ENCODE data around the gene CACNB4. TPM values are rescaled to one million over a fixed set of nuclear protein-coding genes. Genes with fewer than 3 reads are reported as not detected.

The CACNB4 gene
- total and polyA plus RNA-seq, 9 of the 15 experiments (the other 6 are each of a cell fraction or from before 2014, with no cell fraction given), result 0.01 to 0.20 (median 0.04) TPM; not detected in 1

DNA sequence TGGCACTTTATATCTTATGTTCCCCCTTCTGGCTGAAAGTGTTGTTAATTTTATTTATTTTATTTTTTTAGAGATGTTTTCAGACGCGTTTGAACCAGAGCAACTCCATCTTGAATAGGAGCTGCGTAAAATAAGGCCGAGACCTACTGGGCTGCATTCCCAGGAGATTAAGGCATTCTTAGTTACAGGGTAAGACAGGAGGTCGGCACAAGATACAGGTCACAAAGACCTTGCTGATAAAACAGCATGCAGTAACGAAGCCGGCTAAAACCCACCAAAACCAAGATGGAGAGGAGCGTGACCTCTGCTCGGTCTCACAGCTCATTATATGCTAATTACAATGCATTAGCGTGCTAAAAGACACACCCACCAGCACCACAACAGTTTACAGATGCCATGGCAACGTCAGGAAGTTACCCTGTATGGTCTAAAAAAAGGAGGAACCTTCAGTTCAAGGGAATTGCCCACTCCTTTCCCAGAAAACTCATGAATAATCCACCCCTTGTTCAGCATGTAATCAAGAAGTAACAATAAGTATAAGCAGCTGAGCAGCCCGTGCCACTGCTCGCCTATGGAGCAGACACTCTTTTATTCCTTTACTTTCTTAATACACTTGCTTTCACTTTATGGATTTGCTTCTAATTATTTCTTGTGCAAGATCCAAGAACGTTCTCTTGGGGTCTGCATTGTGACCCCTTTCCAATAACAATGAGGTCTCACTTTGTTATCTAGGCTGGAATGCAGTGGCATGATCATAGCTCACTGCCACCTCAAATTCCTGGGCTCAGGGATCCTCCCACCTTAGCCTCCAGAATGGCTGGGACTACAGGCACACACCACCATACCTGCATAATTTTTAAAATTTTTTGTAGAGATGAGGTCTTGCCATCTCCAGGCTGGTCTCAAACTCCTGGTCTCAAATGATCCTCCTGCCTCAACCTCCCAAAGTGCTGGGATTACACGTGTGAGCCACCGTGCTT, 55.9 kb downstream of the CACNB4 start (continued):
- TF ChIP-seq, protein P1, sequence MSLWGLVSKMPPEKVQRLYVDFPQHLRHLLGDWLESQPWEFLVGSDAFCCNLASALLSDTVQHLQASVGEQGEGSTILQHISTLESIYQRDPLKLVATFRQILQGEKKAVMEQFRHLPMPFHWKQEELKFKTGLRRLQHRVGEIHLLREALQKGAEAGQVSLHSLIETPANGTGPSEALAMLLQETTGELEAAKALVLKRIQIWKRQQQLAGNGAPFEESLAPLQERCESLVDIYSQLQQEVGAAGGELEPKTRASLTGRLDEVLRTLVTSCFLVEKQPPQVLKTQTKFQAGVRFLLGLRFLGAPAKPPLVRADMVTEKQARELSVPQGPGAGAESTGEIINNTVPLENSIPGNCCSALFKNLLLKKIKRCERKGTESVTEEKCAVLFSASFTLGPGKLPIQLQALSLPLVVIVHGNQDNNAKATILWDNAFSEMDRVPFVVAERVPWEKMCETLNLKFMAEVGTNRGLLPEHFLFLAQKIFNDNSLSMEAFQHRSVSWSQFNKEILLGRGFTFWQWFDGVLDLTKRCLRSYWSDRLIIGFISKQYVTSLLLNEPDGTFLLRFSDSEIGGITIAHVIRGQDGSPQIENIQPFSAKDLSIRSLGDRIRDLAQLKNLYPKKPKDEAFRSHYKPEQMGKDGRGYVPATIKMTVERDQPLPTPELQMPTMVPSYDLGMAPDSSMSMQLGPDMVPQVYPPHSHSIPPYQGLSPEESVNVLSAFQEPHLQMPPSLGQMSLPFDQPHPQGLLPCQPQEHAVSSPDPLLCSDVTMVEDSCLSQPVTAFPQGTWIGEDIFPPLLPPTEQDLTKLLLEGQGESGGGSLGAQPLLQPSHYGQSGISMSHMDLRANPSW (CRISPR knock-in tag; IDR thresholded peaks at IDR 0.05), result no peak
- TF ChIP-seq HLTF (IDR thresholded peaks at IDR 0.05), result no peak
- no peak for TF ChIP-seq ATF1 (CRISPR knock-in tag; IDR thresholded peaks at IDR 0.05)
- TF ChIP-seq ATF1 (tag; IDR thresholded peaks at IDR 0.05), result no peak
- TF ChIP-seq KLF6 (CRISPR knock-in tag; IDR thresholded peaks at IDR 0.05; ENCODE audit: borderline replicate concordance), result peak; percentile 92; the same call in 1 of the 2 replicates
- TF ChIP-seq, protein P2, sequence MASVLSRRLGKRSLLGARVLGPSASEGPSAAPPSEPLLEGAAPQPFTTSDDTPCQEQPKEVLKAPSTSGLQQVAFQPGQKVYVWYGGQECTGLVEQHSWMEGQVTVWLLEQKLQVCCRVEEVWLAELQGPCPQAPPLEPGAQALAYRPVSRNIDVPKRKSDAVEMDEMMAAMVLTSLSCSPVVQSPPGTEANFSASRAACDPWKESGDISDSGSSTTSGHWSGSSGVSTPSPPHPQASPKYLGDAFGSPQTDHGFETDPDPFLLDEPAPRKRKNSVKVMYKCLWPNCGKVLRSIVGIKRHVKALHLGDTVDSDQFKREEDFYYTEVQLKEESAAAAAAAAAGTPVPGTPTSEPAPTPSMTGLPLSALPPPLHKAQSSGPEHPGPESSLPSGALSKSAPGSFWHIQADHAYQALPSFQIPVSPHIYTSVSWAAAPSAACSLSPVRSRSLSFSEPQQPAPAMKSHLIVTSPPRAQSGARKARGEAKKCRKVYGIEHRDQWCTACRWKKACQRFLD (CRISPR knock-in tag; IDR thresholded peaks at IDR 0.05), result peak; percentile 87
- no peak for TF ChIP-seq NR4A1 (CRISPR knock-in tag; IDR thresholded peaks at IDR 0.05)
- TF ChIP-seq NR4A1 (tag; IDR thresholded peaks at IDR 0.05), result peak; percentile 66; the same call in 1 of the 2 replicates
- no peak for TF ChIP-seq NR2C2 (CRISPR knock-in tag; IDR thresholded peaks at IDR 0.05)
- TF ChIP-seq NR2C2 (tag; IDR thresholded peaks at IDR 0.05), result peak; percentile 75; the same call in 1 of the 2 replicates
- no peak for TF ChIP-seq FOXP1 (CRISPR knock-in tag; IDR thresholded peaks at IDR 0.05)
- TF ChIP-seq GABPB2 (CRISPR knock-in tag; conservative IDR thresholded peaks at IDR 0.05), result no peak
- TF ChIP-seq GATAD2B (IDR thresholded peaks at IDR 0.05; ENCODE audit: borderline replicate concordance), result no peak
- TF ChIP-seq MCM3 (IDR thresholded peaks at IDR 0.05), result no peak
- TF ChIP-seq CHD4 (IDR thresholded peaks at IDR 0.05; ENCODE audit: insufficient read depth, insufficient replicate concordance, low read depth, low read length, poor library complexity, severe bottlenecking), result no peak
- TF ChIP-seq, protein P3, sequence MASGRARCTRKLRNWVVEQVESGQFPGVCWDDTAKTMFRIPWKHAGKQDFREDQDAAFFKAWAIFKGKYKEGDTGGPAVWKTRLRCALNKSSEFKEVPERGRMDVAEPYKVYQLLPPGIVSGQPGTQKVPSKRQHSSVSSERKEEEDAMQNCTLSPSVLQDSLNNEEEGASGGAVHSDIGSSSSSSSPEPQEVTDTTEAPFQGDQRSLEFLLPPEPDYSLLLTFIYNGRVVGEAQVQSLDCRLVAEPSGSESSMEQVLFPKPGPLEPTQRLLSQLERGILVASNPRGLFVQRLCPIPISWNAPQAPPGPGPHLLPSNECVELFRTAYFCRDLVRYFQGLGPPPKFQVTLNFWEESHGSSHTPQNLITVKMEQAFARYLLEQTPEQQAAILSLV (tag; IDR thresholded peaks at IDR 0.05), result peak; percentile 59; the same call in 1 of the 2 replicates
- no peak for TF ChIP-seq PTBP1 (IDR thresholded peaks at IDR 0.05; ENCODE audit: low read depth, low read length)
- TF ChIP-seq POLR2H (tag; IDR thresholded peaks at IDR 0.05; ENCODE audit: low read depth), result no peak
- no peak for TF ChIP-seq ZNF764 (CRISPR knock-in tag; IDR thresholded peaks at IDR 0.05; ENCODE audit: low read depth)
- no peak for TF ChIP-seq NCOR1 (IDR thresholded peaks at IDR 0.05)
- peak; percentile 67; the same call in 1 of the 2 replicates for TF ChIP-seq ZNF766 (CRISPR knock-in tag; conservative IDR thresholded peaks at IDR 0.05)
- TF ChIP-seq, protein P4, sequence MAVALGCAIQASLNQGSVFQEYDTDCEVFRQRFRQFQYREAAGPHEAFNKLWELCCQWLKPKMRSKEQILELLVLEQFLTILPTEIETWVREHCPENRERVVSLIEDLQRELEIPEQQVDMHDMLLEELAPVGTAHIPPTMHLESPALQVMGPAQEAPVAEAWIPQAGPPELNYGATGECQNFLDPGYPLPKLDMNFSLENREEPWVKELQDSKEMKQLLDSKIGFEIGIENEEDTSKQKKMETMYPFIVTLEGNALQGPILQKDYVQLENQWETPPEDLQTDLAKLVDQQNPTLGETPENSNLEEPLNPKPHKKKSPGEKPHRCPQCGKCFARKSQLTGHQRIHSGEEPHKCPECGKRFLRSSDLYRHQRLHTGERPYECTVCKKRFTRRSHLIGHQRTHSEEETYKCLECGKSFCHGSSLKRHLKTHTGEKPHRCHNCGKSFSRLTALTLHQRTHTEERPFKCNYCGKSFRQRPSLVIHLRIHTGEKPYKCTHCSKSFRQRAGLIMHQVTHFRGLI (CRISPR knock-in tag; IDR thresholded peaks at IDR 0.05), result peak; percentile 89

Measured in K562 (cell line).